Ramos (cell line): ENCODE data around the gene FOXI1.
"Not testable (repeated sequence)": the region's sequence is repeated elsewhere in the genome, so short reads cannot be mapped to it uniquely, and the experiment has no call there.

Experiments used
- in situ Hi-C: fragments of 300-500 bp; cut with MboI; formaldehyde crosslinking; loops from one replicate; pipeline ENCODE4 v1.14.3; 2022; ENCODE audit warnings: low sequenced_read_pairs; ENCODE audit not compliant: unreplicated experiment

Gene FOXI1

DNA sequence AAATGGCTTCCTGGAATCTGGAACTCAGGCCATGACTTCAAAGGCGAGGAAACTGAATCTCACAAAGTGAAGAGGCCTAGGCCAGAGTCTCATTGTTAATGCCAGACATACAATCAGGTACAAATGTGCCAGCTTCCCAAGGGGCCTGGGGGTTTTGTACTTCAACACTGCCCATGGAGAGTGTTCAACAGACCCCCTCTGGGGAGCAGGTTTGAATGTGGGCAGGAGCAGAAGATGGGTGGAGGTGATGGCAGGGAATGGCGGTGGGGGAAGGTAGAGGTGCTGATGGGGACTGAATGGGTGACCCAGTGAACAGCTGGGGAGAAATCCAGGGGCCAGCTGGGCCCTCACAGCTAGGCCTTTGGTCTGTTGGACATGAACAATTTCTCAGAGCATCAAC lies 12.0 kb downstream of the FOXI1 start:
- in situ Hi-C loops, result no loop called here

- in situ Hi-C loops, result no loop called here
Observed at GRCh38 chr5:170120576-170120975, 14.9 kb downstream of the FOXI1 start.

DNA sequence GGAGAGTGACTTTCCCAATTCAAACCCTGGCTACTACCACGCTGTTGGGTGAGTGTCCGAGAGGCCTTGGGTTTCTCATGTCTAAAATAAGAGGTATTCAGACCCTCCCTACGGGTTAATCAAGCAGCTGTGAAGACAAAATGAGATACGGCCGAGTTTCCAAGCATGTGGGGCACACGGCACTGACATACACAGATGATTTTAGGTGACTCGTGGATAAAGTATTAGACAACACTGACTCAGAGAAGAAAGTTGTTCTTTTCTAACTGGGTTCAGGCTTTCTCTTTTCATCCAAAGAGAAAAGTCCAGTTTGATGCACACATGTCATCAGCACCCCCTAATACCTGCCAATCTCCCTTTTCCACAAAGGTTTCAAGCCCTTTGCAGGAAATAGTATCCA lies 15.6 kb downstream of the FOXI1 start:
- in situ Hi-C loops, result no loop called here

DNA sequence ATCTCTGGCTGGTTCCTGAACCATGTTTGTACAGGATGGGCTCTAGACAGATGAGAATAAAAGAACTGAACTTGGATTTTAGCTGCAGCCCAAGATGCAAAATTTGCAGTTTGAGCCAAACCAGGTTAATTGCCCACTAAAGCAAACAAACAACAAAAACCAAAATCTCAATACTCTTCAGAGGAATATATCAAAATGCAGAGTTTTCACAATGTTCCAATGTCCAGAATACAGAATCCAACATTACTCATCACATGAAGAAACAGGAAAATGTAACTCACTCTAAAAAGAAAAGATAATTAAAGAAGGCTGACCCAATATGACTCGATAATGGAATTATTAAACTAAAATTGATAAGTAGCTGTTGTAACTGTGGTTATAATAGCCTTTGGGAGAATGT lies 20.4 kb downstream of the FOXI1 start:
- in situ Hi-C loops, result no loop called here

DNA sequence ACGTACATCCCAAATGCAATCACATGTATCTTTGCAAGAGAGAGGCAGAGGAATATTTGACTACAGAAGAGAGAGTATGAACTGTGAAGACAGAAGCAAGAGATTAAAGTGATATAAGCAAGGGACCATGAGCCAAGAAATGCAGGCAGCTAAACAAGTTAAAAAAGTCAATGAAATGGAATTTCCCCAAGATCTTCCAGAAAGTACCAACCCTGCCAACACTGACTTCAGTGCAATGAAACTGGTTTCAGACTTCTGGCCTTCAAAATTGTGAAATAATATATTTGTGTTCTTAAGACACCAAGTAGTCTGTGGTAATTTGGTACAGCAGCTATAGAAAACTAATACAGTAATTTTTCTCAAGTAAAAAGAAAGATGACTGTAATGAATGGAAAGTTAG lies 20.9 kb downstream of the FOXI1 start:
- in situ Hi-C loops, result no loop called here

DNA sequence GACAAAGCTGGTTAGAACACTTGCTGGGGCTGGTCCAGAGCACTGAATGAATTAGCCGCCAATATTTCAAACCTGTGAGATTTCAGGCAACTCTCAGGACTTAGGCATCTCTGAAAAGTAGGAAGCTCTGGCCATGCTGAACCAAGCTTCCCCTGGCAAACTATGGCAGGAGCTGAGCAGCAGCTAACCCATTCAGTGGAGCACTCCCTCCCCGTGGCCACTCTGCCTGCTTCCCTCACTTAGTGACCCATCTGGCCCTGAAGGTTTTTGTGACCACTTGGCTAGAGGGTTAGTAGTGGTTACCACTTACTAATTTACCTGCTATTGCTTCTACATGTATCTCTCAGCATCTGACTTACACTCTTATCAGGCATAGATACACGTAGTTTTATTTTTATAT lies 25.5 kb downstream of the FOXI1 start:
- in situ Hi-C loops, result no loop called here

GRCh38 chr5:170132269-170132975 lies 26.7 kb downstream of the FOXI1 start:
- in situ Hi-C loops, result no loop called here

GRCh38 chr5:170132976-170133448 lies 27.3 kb downstream of the FOXI1 start:
- in situ Hi-C loops, result no loop called here

GRCh38 chr5:170135796-170136490 lies 30.2 kb downstream of the FOXI1 start:
- in situ Hi-C loops, result no loop called here

- in situ Hi-C loops, result no loop called here
Observed at GRCh38 chr5:170136506-170136905, 30.8 kb downstream of the FOXI1 start.

- in situ Hi-C loops, result no loop called here
Observed at GRCh38 chr5:170137694-170138214, 32.1 kb downstream of the FOXI1 start.

GRCh38 chr5:170138273-170138672 lies 32.6 kb downstream of the FOXI1 start:
- in situ Hi-C loops, result no loop called here

GRCh38 chr5:170139786-170140335 lies 34.2 kb downstream of the FOXI1 start:
- in situ Hi-C loops, result no loop called here

GRCh38 chr5:170141196-170141595 lies 35.5 kb downstream of the FOXI1 start:
- in situ Hi-C loops, result not testable (repeated sequence)

DNA sequence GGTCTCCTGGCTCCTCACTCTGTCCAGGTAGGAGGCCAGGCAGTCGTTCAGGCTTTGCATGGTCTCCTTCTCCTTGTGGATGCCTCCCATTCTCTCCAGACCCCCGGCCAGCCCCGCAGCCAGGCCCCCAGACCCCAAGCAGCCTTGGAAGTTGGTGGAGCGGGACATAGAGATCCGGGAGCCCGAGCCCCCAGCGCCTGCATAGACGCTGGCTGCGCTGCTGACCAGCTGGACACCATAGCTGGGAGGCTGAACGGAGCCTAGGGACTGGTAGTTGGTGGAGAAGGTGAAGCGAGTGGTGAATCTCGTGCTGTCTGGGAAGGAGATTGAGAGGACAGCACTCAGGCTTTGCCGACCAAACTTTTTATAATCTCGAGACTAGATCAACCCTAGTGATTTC lies 35.9 kb downstream of the FOXI1 start:
- in situ Hi-C loops, result no loop called here

GRCh38 chr5:170142196-170142595 lies 36.5 kb downstream of the FOXI1 start:
- in situ Hi-C loops, result no loop called here

DNA sequence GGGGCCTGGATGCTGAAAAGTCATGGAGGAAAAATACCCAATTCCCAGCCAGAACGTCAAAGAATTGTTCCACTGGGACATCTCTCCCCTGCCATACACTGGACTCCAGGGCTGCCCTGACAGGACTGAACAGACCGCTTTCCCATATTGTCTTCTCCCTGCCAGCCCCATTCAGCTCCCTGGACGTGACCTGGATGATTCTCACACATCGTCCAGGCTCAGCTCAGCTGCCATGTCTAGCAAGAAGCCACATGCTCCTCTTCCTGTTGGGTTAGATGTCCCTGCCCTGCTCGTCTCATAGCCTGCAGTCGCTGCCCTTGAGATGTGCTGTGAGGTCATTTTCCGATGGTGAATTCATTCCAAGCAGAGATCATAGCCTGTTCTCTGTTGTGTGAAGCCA lies 37.4 kb downstream of the FOXI1 start:
- in situ Hi-C loops, result no loop called here

DNA sequence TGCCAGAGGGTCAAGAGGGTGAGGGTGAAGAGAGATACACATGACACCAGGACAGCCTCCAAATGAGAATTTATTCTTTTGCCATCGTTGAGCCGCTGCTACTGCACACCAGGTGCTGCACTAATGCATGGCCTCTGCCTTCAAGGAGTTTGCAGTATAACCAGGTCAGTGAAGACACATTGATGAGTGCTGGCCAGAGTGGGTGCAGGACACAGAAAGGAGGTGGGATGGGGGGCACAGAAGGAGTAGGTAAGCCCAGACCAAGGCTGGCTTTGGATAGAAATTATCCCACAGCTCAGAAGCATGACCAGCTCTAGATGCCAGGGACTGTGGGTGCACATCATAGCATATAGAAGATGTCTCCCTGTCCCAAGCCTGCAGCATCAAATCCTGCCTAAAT lies 38.0 kb downstream of the FOXI1 start:
- in situ Hi-C loops, result no loop called here

- in situ Hi-C loops, result no loop called here
Observed at GRCh38 chr5:170144286-170145023, 38.8 kb downstream of the FOXI1 start.

- in situ Hi-C loops, result no loop called here
Observed at GRCh38 chr5:170145462-170145861, 39.8 kb downstream of the FOXI1 start.
